Heart right ventricle (tissue), 16 donors: ENCODE results near the gene RBM20. TPM values are rescaled to one million over a fixed set of nuclear protein-coding genes. Genes with fewer than 3 reads are reported as not detected.

Experiments
- ATAC-seq, 8 donors: fragments of 200-7000 bp; cut with Tn5 transposase; one replicate each; pipeline ENCODE4 v1.9.1; 2020; ENCODE audit warnings: mild to moderate bottlenecking in 8 of 8, moderate library complexity in 8 of 8, moderate number of reproducible peaks in 1 of 8
- DNase-seq, 2 donors: peaks; one replicate each; pipeline ENCODE4 v3.0.0-alpha.2; 2020
- H3K27ac ChIP-seq, 10 donors: fragments of 200-600 bp; sonication (generic) in 2 of 10; one replicate each; pipeline versions ENCODE4 v1.5.0 to v1.8.0; 2020 to 2022; ENCODE audit warnings: mild to moderate bottlenecking in 3 of 10
- H3K27me3 ChIP-seq, 7 donors: fragments of 200-600 bp; one replicate each; pipeline ENCODE4 v1.8.0; 2021 to 2022; ENCODE audit warnings: mild to moderate bottlenecking in 2 of 7
- H3K36me3 ChIP-seq, 9 donors: fragments of 200-600 bp; sonication (generic) in 1 of 9; one replicate each; pipeline versions ENCODE4 v1.5.0 to v1.8.0; 2020 to 2022; ENCODE audit warnings: mild to moderate bottlenecking in 2 of 9
- H3K4me1 ChIP-seq, 9 donors: fragments of 200-600 bp; sonication (generic) in 1 of 9; one replicate each; pipeline versions ENCODE4 v1.5.0 to v1.8.0; 2020 to 2022; ENCODE audit warnings: mild to moderate bottlenecking in 4 of 9
- H3K4me3 ChIP-seq, 10 donors: fragments of 200-600 bp; sonication (generic) in 2 of 10; one replicate each; pipeline versions ENCODE4 v1.5.0 to v1.8.0; 2020 to 2022; ENCODE audit warnings: mild to moderate bottlenecking in 7 of 10, moderate library complexity in 2 of 10
- H3K9me3 ChIP-seq, 11 donors: fragments of 200-600 bp in 10 of 11; sonication (generic) in 2 of 11; one replicate each; pipeline versions ENCODE4 v1.5.0 to v1.8.0; 2013 to 2022; ENCODE audit warnings: mild to moderate bottlenecking in 2 of 11, control low read depth in 1 of 11, moderate library complexity in 1 of 11
- CTCF ChIP-seq, 9 donors: fragments of 200-600 bp; sonication (generic) in 2 of 9; IDR thresholded peaks; one replicate each; pipeline versions ENCODE4 v1.5.0 to v1.8.0; 2021 to 2022; ENCODE audit warnings: antibody characterized with exemption in 9 of 9, mild to moderate bottlenecking in 5 of 9, moderate library complexity in 1 of 9
- WGBS, 2 donors: extraction: QIAGEN DNeasy Blood & Tissue Kit; methylation state at CpG; one replicate each; pipeline ENCODE4 v1.1.7; 2013; ENCODE audit warnings: inconsistent platforms in 1 of 2; 5-methylcytosine and 5-hydroxymethylcytosine counted together
- intact Hi-C, 10 donors: fragments of 100-400 bp; cut with DNase I; formaldehyde crosslinking; loops; one replicate each; pipeline versions ENCODE4 v1.11.1 to v1.14.2; 2022
- polyA plus RNA-seq, 2 donors: library from polyadenylated mRNA; stranded (reverse); fragments of 200-250 nt; gene quantifications; one replicate each; pipeline ENCODE4 v1.2.3, GENCODE V29; 2013
- total RNA-seq, 10 donors: library from RNA; stranded (reverse); fragmentation: NEBNext Ultra II Directional in 3 of 10; extraction: Animal tissue kit (Norgen Biotek cat#: 25700) in 3 of 10; gene quantifications; one replicate each; pipeline versions ENCODE4 v1.2.1 to v1.2.4, GENCODE V29; 2021 to 2023
- donor health status: Arrhythmogenic right ventricular cardiomyopathy.
- donor health status: ischemic (EF 13 %, LVEDD 7.1; RV severe dilation, severe dysfunction).
- donor health status: healthy with polysubstance abuse.
- donor health status: DM: no; HTN: yes; CAD: no.
- donor health status: DM: no; HTN: no; CAD: no.
- donor health status: ischemic (EF 25% LVEDD 6.9; RV normal size, moderate dysfunction).
- donor health status: ischemic (EF 25% LVEDD 5.7; RV mildly dilated, moderate dysfunction).
- donor health status: healthy.
- donor health status: DM: yes; HTN: yes; CAD: no.
- donor health status: Ischemic cardiomyopathy.
- donor health status: ischemic (EF 35%, LVEDD 5.7; RV mildly dilated, moderate dysfunction).
- donor health status: nonischemic (EF 11% LVEDD 7.7; RV severe dilation, severe dysfunction).
- donor health status: DM: yes; HTN: yes; CAD: no.
- donor health status: PGD.
- donor health status: ischemic (EF 29% LVEDD 5.4; RV normal size, mild dysfunction).
- donor health status: nonischemic (EF 23%, LVEDD 6.1; RV moderate dilation, normal function).

RBM20 gene
- total and polyA plus RNA-seq, 12 donors: 10.1 to 186 (median 134) TPM

GRCh38 chr10:110694820-110695538, 50.8 kb downstream of the RBM20 start:
- ATAC-seq (no peak), DNase-seq (no peak)
- no peak overlapping the region for H3K4me3 ChIP-seq
- H3K27me3 ChIP-seq: no peaks in the 10 kb centered on the region
- H3K4me1 ChIP-seq: peaks cover 0 to 60% (median 20%) of the 10 kb centered on the region in 9 donors
- no peaks in the 10 kb centered on the region for H3K36me3 ChIP-seq
- H3K9me3 ChIP-seq: peaks cover 0 to 24% (median 14%) of the 10 kb centered on the region in 11 donors
- TF ChIP-seq CTCF (IDR thresholded peaks at IDR 0.05): no peak
- intact Hi-C loops: loop anchor here in 1 of 10 donors (5.0 kb wide), 1 partner anchor 42 kb away; no protein-coding TSS in a partner anchor
- peak overlapping the region in 8 of 10 donors; percentile 7 to 89 (median 48) for H3K27ac ChIP-seq
- WGBS, 2 donors: 52 to 61% methylated on average over 5 of the region's 5 CpGs

- TF ChIP-seq CTCF (IDR thresholded peaks at IDR 0.05): no peak
- ATAC-seq (no peak), DNase-seq (no peak)
- intact Hi-C loops: loop anchor here in 1 of 10 donors (5.0 kb wide), 1 partner anchor 42 kb away; no protein-coding TSS in a partner anchor
- H3K36me3 ChIP-seq: no peaks in the 10 kb centered on the region
- H3K4me3 ChIP-seq: no peak overlapping the region
- H3K27ac ChIP-seq: peak overlapping the region in 6 of 10 donors; percentile 42 to 89 (median 70)
- peaks cover 0 to 65% (median 20%) of the 10 kb centered on the region in 9 donors for H3K4me1 ChIP-seq
- 72 to 73% methylated on average over 2 of the region's 2 CpGs for WGBS, 2 donors
- no peaks in the 10 kb centered on the region for H3K27me3 ChIP-seq
- H3K9me3 ChIP-seq: peaks cover 0 to 24% (median 14%) of the 10 kb centered on the region in 11 donors
These were observed 51.4 kb downstream of the RBM20 start for GRCh38 chr10:110695539-110695886.

GRCh38 chr10:110696436-110696835, 52.3 kb downstream of the RBM20 start:
- H3K4me1 ChIP-seq: peaks cover 0 to 74% (median 23%) of the 10 kb centered on the region in 9 donors
- H3K9me3 ChIP-seq: peaks cover 0 to 21% (median 14%) of the 10 kb centered on the region in 11 donors
- TF ChIP-seq CTCF (IDR thresholded peaks at IDR 0.05): no peak
- ATAC-seq (no peak), DNase-seq (no peak)
- intact Hi-C loops: loop anchor here in 1 of 10 donors (5.0 kb wide), 1 partner anchor 41 kb away; no protein-coding TSS in a partner anchor
- no peak overlapping the region for H3K4me3 ChIP-seq
- 61% methylated on average over 4 of the region's 4 CpGs for WGBS, 2 donors
- H3K27me3 ChIP-seq: no peaks in the 10 kb centered on the region
- peak overlapping the region in 8 of 10 donors; percentile 21 to 89 (median 81) for H3K27ac ChIP-seq
- no peaks in the 10 kb centered on the region for H3K36me3 ChIP-seq

GRCh38 chr10:110698340-110698739, 54.2 kb downstream of the RBM20 start:
- no peak for TF ChIP-seq CTCF (IDR thresholded peaks at IDR 0.05)
- H3K4me1 ChIP-seq: peaks cover 0 to 85% (median 28%) of the 10 kb centered on the region in 9 donors
- peaks cover 0 to 7% (median 0%) of the 10 kb centered on the region in 11 donors for H3K9me3 ChIP-seq
- no peak overlapping the region for H3K4me3 ChIP-seq
- peak overlapping the region; percentile 60 to 89 (median 81) for H3K27ac ChIP-seq
- no peaks in the 10 kb centered on the region for H3K27me3 ChIP-seq
- intact Hi-C loops: loop anchor here in 1 of 10 donors (5.0 kb wide), 1 partner anchor 39 kb away; no protein-coding TSS in a partner anchor
- DNase-seq (peak in 1 of 2 donors; percentile 21), ATAC-seq (peak in 7 of 8 donors; percentile 13 to 67 (median 43))
- WGBS, 2 donors: 36 to 57% methylated on average over 5 of the region's 5 CpGs
- no peaks in the 10 kb centered on the region for H3K36me3 ChIP-seq
